Measurements from ENCODE around the gene NUDT13. TPM values are rescaled to one million over a fixed set of nuclear protein-coding genes. Genes with fewer than 3 reads are reported as not detected.

NUDT13 gene
- total RNA-seq (1 to 10 TPM in 4 of 5 donors, under 1 TPM in 1; 0.49 to 3.3 (median 2.2) TPM), total RNA-seq (0.23 to 5.7 (median 1.9) reads per million in 29 experiments)
- 2.4 TPM for total RNA-seq (2013)

- WGBS (ENCODE audit: insufficient coverage) = 5% methylated on average over 5 of the region's 5 CpGs
- H3K9me3 Mint-ChIP-seq = peaks cover 0 to 4% (median 0%) of the 10 kb centered on the region in 3 donors
- Histone ChIP-seq H3K27me3 (replicated peaks in 1 of 2; ENCODE audit: control insufficient read depth in 2 of 2, extremely low read depth in 1 of 2, insufficient read depth in 2 of 2, low read length in 1 of 2) (no peaks in the 10 kb centered on the region), H3K9me3 (no peaks in the 10 kb centered on the region), H3K36me3 (ENCODE audit: control insufficient read depth in 2 of 2, extremely low read depth in 1 of 2, insufficient read depth in 1 of 2, low read length in 1 of 2) (no peaks in the 10 kb centered on the region), H3K4me1 (ENCODE audit: control insufficient read depth in 1 of 2, extremely low read depth in 1 of 2, insufficient read depth in 2 of 2, low read length in 2 of 2) (peaks cover 4% of the 10 kb centered on the region in 2 experiments), H3K4me3 (ENCODE audit: control insufficient read depth in 1 of 2, extremely low read depth in 1 of 2, low read length in 1 of 2) (peak within 1 kb of the TSS; percentile 51 to 64), H3K27ac (ENCODE audit: low read length) (peak within 1 kb of the TSS; percentile 30)
- ChIA-PET POLR2A (interaction anchor here in 1 of 2 donors (0.6 to 1.6 kb wide), 3 partner anchors 13 to 1105 kb away, joined by 5 to 14 read pairs (median 13); partner anchors contain the start of gene P4HA1), CTCF (interaction anchor here (0.6 to 2.6 kb wide), 4 partner anchors 10 to 48 kb away, joined by 3 to 23 read pairs (median 6); partner anchors contain the start of gene P4HA1 (in 1 of the 2))
- peak; percentile 86 to 95 (median 92) for ATAC-seq (replicated peaks in 1 of 4)
- peak within 1 kb of the TSS; percentile 90 to 95 for H3K27ac Mint-ChIP-seq
- H3K4me1 Mint-ChIP-seq = peaks cover 10 to 16% (median 13%) of the 10 kb centered on the region in 3 donors
- DNase-seq = peak in 33 of 35 experiments; percentile 8 to 75 (median 29)
- H3K27me3 Mint-ChIP-seq = no peaks in the 10 kb centered on the region
- peaks cover 23% of the 10 kb centered on the region for H3K36me3 Mint-ChIP-seq
- peak within 1 kb of the TSS; percentile 88 to 90 (median 89) for H3K4me3 Mint-ChIP-seq
Measured at GRCh38 chr10:73110345-73110849, at the start of gene NUDT13. Gene NUDT13, plus strand, starts transcription at chr10:73110455. Its CDS starts 3,911 bp downstream, at chr10:73114366.

- ATAC-seq (replicated peaks in 1 of 4) (peak in 2 of 4 experiments; percentile 26 to 54), DNase-seq (peak in 1 of 35 experiments; percentile 52)
- Histone ChIP-seq H3K27me3 (replicated peaks in 1 of 2; ENCODE audit: control insufficient read depth in 2 of 2, extremely low read depth in 1 of 2, insufficient read depth in 2 of 2, low read length in 1 of 2) (no peaks in the 10 kb centered on the region), H3K27ac (ENCODE audit: low read length) (no peak overlapping the region), H3K4me1 (ENCODE audit: control insufficient read depth in 1 of 2, extremely low read depth in 1 of 2, insufficient read depth in 2 of 2, low read length in 2 of 2) (peaks cover 0 to 2% of the 10 kb centered on the region in 2 experiments), H3K9me3 (no peaks in the 10 kb centered on the region), H3K4me3 (ENCODE audit: control insufficient read depth in 1 of 2, extremely low read depth in 1 of 2, low read length in 1 of 2) (no peak overlapping the region), H3K36me3 (ENCODE audit: control insufficient read depth in 2 of 2, extremely low read depth in 1 of 2, insufficient read depth in 1 of 2, low read length in 1 of 2) (peaks cover 0 to 11% of the 10 kb centered on the region in 2 donors)
- Mint-ChIP-seq H3K4me1 (peaks cover 6 to 10% (median 8%) of the 10 kb centered on the region in 3 donors), H3K4me3 (no peak overlapping the region), H3K27ac (peak overlapping the region in 1 of 2 donors; percentile 77), H3K36me3 (peaks cover 24% of the 10 kb centered on the region), H3K27me3 (no peaks in the 10 kb centered on the region), H3K9me3 (no peaks in the 10 kb centered on the region)
- CTCF ChIA-PET = interaction anchor here in 1 of 2 donors (0.6 to 1.4 kb wide), 4 partner anchors 9 to 696 kb away, joined by 3 to 8 read pairs (median 4); partner anchors contain the start of gene P4HA1
- POLR2A ChIA-PET = interaction anchor here in 1 of 2 donors (0.6 kb wide), 1 partner anchor 34 kb away, joined by 6 read pairs; no protein-coding TSS in a partner anchor
- 100% methylated on average over 1 of the region's 5 CpGs for WGBS (ENCODE audit: insufficient coverage)
Measured at GRCh38 chr10:73060738-73061635, 49.3 kb upstream of the NUDT13 start.

- Mint-ChIP-seq H3K36me3 (peaks cover 26% of the 10 kb centered on the region), H3K9me3 (no peaks in the 10 kb centered on the region), H3K4me1 (peaks cover 6 to 10% (median 8%) of the 10 kb centered on the region in 3 donors), H3K27me3 (no peaks in the 10 kb centered on the region), H3K4me3 (no peak overlapping the region), H3K27ac (no peak overlapping the region)
- Histone ChIP-seq H3K9me3 (no peaks in the 10 kb centered on the region), H3K4me3 (ENCODE audit: control insufficient read depth in 1 of 2, extremely low read depth in 1 of 2, low read length in 1 of 2) (no peak overlapping the region), H3K4me1 (ENCODE audit: control insufficient read depth in 1 of 2, extremely low read depth in 1 of 2, insufficient read depth in 2 of 2, low read length in 2 of 2) (peaks cover 0 to 2% of the 10 kb centered on the region in 2 experiments), H3K27ac (ENCODE audit: low read length) (no peak overlapping the region), H3K27me3 (replicated peaks in 1 of 2; ENCODE audit: control insufficient read depth in 2 of 2, extremely low read depth in 1 of 2, insufficient read depth in 2 of 2, low read length in 1 of 2) (no peaks in the 10 kb centered on the region), H3K36me3 (ENCODE audit: control insufficient read depth in 2 of 2, extremely low read depth in 1 of 2, insufficient read depth in 1 of 2, low read length in 1 of 2) (peaks cover 0 to 10% of the 10 kb centered on the region in 2 donors)
- no peak for DNase-seq
- ATAC-seq (replicated peaks in 1 of 4) = no peak
- ChIA-PET POLR2A (no interaction called here), CTCF (interaction anchor here in 1 of 2 donors (0.6 to 1.4 kb wide), 3 partner anchors 10 to 697 kb away, joined by 3 to 8 read pairs (median 4); partner anchors contain the start of gene P4HA1)
- WGBS (ENCODE audit: insufficient coverage) = 100% methylated on average over 1 of the region's 1 CpG
Measured at GRCh38 chr10:73061743-73062142, 48.5 kb upstream of the NUDT13 start.

DNA sequence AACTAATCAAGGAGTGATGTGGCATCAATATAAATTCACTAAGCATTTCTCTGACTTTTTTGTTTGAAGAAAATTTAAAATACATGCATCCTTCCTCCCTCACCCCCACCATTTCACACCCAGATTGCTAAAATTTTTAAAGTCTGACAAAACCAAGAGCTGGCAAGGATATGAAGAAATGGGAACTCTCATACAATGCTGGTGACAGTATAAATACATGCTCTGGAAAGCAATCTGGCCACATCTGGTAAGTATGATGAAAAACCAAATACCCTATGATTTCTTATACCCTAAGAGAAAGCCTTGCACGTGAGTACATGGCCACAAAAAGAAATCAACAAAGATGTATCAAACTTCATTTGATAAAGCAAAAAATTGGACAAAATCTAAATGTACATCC, 44.8 kb upstream of the NUDT13 start:
- Mint-ChIP-seq H3K9me3 (no peaks in the 10 kb centered on the region), H3K4me3 (no peak overlapping the region), H3K27me3 (no peaks in the 10 kb centered on the region), H3K4me1 (peaks cover 5 to 6% (median 5%) of the 10 kb centered on the region in 3 donors), H3K27ac (no peak overlapping the region), H3K36me3 (peaks cover 36% of the 10 kb centered on the region)
- Histone ChIP-seq H3K4me3 (ENCODE audit: control insufficient read depth in 1 of 2, extremely low read depth in 1 of 2, low read length in 1 of 2) (no peak overlapping the region), H3K36me3 (ENCODE audit: control insufficient read depth in 2 of 2, extremely low read depth in 1 of 2, insufficient read depth in 1 of 2, low read length in 1 of 2) (peaks cover 0 to 25% of the 10 kb centered on the region in 2 donors), H3K9me3 (no peaks in the 10 kb centered on the region), H3K4me1 (ENCODE audit: control insufficient read depth in 1 of 2, extremely low read depth in 1 of 2, insufficient read depth in 2 of 2, low read length in 2 of 2) (no peaks in the 10 kb centered on the region), H3K27me3 (replicated peaks in 1 of 2; ENCODE audit: control insufficient read depth in 2 of 2, extremely low read depth in 1 of 2, insufficient read depth in 2 of 2, low read length in 1 of 2) (no peaks in the 10 kb centered on the region), H3K27ac (ENCODE audit: low read length) (no peak overlapping the region)
- no peak for DNase-seq
- CTCF ChIA-PET = interaction anchor here in 1 of 2 donors (0.7 kb wide), 2 partner anchors 127 to 685 kb away, joined by 3 to 4 read pairs; no protein-coding TSS in a partner anchor
- ATAC-seq (replicated peaks in 1 of 4) = no peak
- no CpG with 5 or more reads among the region's 1 CpG for WGBS (ENCODE audit: insufficient coverage)
- POLR2A ChIA-PET = interaction anchor here in 1 of 2 donors (0.7 kb wide), 1 partner anchor 87 kb away, joined by 3 read pairs; no protein-coding TSS in a partner anchor

DNA sequence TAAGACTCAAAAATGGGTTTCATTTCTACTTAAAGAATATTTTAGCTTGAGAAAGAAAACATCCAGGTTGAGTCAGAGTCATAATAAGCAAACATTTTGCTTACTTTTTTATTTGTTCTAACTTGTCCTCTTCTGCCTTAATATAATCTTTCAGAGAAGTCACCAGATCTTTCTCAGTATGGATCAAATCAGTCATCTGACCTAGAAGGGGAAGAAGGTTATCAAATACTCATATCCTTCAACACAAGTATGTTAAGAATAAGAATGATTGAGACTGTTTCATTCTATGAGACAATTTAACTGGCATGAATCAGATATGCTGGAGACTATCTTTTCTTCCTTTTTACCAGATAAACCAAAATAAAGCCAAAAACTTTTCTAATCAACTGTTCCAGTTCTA, 36.6 kb upstream of the NUDT13 start:
- Histone ChIP-seq H3K36me3 (ENCODE audit: control insufficient read depth in 2 of 2, extremely low read depth in 1 of 2, insufficient read depth in 1 of 2, low read length in 1 of 2) (peaks cover 0 to 27% of the 10 kb centered on the region in 2 donors), H3K27me3 (replicated peaks in 1 of 2; ENCODE audit: control insufficient read depth in 2 of 2, extremely low read depth in 1 of 2, insufficient read depth in 2 of 2, low read length in 1 of 2) (no peaks in the 10 kb centered on the region), H3K4me3 (ENCODE audit: control insufficient read depth in 1 of 2, extremely low read depth in 1 of 2, low read length in 1 of 2) (no peak overlapping the region), H3K27ac (ENCODE audit: low read length) (no peak overlapping the region), H3K9me3 (no peaks in the 10 kb centered on the region), H3K4me1 (ENCODE audit: control insufficient read depth in 1 of 2, extremely low read depth in 1 of 2, insufficient read depth in 2 of 2, low read length in 2 of 2) (no peaks in the 10 kb centered on the region)
- Mint-ChIP-seq H3K27ac (no peak overlapping the region), H3K9me3 (no peaks in the 10 kb centered on the region), H3K4me3 (no peak overlapping the region), H3K27me3 (no peaks in the 10 kb centered on the region), H3K36me3 (peaks cover 29% of the 10 kb centered on the region), H3K4me1 (peaks cover 5 to 7% (median 6%) of the 10 kb centered on the region in 3 donors)
- DNase-seq (no peak), ATAC-seq (replicated peaks in 1 of 4) (no peak)
- ChIA-PET POLR2A (no interaction called here), CTCF (no interaction called here)

- H3K27ac ChIP-seq (ENCODE audit: low read length) = no peak overlapping the region
- ChIA-PET CTCF (interaction anchor here in 1 of 2 donors (0.7 kb wide), 1 partner anchor 20 kb away, joined by 3 read pairs; no protein-coding TSS in a partner anchor), POLR2A (no interaction called here)
Measured at GRCh38 chr10:73075829-73076228, 34.4 kb upstream of the NUDT13 start.

More at GRCh38 chr10:73075829-73076228, 34.4 kb upstream of the NUDT13 start:
- no CpG with 5 or more reads among the region's 3 CpGs for WGBS (ENCODE audit: insufficient coverage)
- Histone ChIP-seq H3K27me3 (replicated peaks in 1 of 2; ENCODE audit: control insufficient read depth in 2 of 2, extremely low read depth in 1 of 2, insufficient read depth in 2 of 2, low read length in 1 of 2) (no peaks in the 10 kb centered on the region), H3K36me3 (ENCODE audit: control insufficient read depth in 2 of 2, extremely low read depth in 1 of 2, insufficient read depth in 1 of 2, low read length in 1 of 2) (peaks cover 0 to 27% of the 10 kb centered on the region in 2 donors), H3K9me3 (no peaks in the 10 kb centered on the region), H3K4me3 (ENCODE audit: control insufficient read depth in 1 of 2, extremely low read depth in 1 of 2, low read length in 1 of 2) (no peak overlapping the region), H3K4me1 (ENCODE audit: control insufficient read depth in 1 of 2, extremely low read depth in 1 of 2, insufficient read depth in 2 of 2, low read length in 2 of 2) (no peaks in the 10 kb centered on the region)
- Mint-ChIP-seq H3K9me3 (no peaks in the 10 kb centered on the region), H3K4me3 (no peak overlapping the region), H3K4me1 (peaks cover 6 to 8% (median 7%) of the 10 kb centered on the region in 3 donors), H3K27me3 (no peaks in the 10 kb centered on the region), H3K27ac (no peak overlapping the region), H3K36me3 (peaks cover 21% of the 10 kb centered on the region)
- ATAC-seq (replicated peaks in 1 of 4) = no peak
- no peak for DNase-seq

Measured in T-cell (primary cell).